ENCODE measurements around the gene FRMD4B.

FRMD4B gene

GRCh38 chr3:69126216-69126615, 259.7 kb downstream of the FRMD4B start:
- Mint-ChIP-seq H3K27ac (no peak overlapping the region), H3K27me3 (no peaks in the 10 kb centered on the region), H3K36me3 (no peaks in the 10 kb centered on the region), H3K9me3 (no peaks in the 10 kb centered on the region), H3K4me1 (no peaks in the 10 kb centered on the region), H3K4me3 (no peak overlapping the region)

DNA sequence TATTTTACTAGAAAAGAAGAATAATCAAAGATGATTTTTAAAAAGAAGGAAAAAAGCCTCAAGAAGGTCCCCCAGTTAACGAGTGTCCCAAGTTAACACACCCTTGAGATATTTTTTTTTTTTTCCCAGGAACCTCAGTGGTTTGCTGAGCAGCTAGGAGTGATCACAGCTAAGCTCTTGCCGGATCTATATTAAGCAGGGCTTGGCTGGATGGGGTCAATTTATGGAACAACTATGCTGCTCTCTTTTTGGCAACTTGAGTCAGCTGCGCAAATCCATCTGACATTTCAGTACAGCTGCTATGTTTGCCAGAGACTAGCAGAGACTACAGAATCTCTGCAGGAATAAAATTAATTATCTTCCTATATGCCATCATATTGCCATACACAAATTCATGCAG, 263.5 kb downstream of the FRMD4B start, which contains the start of gene LMOD3:
Gene LMOD3 (minus strand): TSS at position 193 of the 400 bp plus-strand sequence. CDS start 209 bp downstream, outside the sequence.
- Mint-ChIP-seq H3K9me3 (no peaks in the 10 kb centered on the region), H3K4me3 (no peak within 1 kb of the TSS), H3K36me3 (no peaks in the 10 kb centered on the region), H3K4me1 (no peaks in the 10 kb centered on the region), H3K27me3 (no peaks in the 10 kb centered on the region), H3K27ac (no peak within 1 kb of the TSS)

DNA sequence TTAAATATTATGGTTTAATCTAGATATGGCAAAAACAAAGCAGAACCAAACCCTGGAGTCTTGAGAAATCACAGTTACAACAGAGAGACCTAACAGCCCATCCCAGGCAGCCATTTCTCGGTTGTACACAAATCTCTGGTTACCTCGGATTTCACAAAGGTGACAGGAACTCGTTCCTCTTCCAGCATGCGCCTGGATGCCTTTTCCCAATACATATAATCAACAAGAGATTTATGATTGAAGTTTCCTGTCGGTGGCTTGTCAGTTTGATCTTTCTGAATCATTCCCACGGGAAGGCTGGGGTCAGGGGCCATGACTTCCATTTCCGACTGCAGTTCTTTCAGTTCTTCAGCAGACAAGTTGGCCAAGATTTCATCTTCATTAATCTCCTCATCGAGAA, 263.9 kb downstream of the FRMD4B start:
- Mint-ChIP-seq H3K4me3 (no peak overlapping the region), H3K27me3 (no peaks in the 10 kb centered on the region), H3K4me1 (no peaks in the 10 kb centered on the region), H3K36me3 (no peaks in the 10 kb centered on the region), H3K9me3 (no peaks in the 10 kb centered on the region), H3K27ac (no peak overlapping the region)

- no peaks in the 10 kb centered on the region for H3K27me3 Mint-ChIP-seq
- H3K36me3 Mint-ChIP-seq = no peaks in the 10 kb centered on the region
- H3K4me1 Mint-ChIP-seq = no peaks in the 10 kb centered on the region
- no peak overlapping the region for H3K4me3 Mint-ChIP-seq
- H3K27ac Mint-ChIP-seq = no peak overlapping the region
- H3K9me3 Mint-ChIP-seq = no peaks in the 10 kb centered on the region
Observed at GRCh38 chr3:69121513-69121912, 264.4 kb downstream of the FRMD4B start.

DNA sequence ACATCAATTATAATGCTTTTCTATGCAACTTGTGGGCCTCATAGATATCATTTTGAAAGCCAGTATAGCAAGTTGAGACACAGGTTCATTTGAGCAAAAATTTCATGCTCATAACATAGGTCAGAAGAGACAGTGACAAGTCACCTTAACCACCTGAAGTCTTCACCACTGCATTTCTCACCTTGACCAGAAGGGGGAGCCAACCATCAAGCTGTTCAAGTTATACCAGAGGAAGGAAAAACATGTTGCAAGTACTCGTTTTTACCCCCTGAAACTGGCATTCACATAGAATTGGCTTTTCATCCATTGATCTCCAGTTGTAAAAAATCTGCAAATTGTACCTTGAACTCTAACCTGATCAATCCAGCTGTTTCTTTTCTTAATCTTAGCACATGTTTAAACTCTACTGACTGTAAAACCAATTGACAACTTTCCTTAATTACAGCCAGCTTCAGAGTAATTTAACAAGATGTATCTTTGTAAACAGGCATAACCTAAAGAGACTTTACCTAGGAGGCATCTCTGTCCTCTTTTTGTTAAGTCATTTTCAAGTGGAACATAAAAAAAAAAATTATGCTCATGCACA, 264.9 kb downstream of the FRMD4B start:
- Mint-ChIP-seq H3K9me3 (no peaks in the 10 kb centered on the region), H3K4me3 (no peak overlapping the region), H3K4me1 (no peaks in the 10 kb centered on the region), H3K36me3 (no peaks in the 10 kb centered on the region), H3K27ac (no peak overlapping the region), H3K27me3 (no peaks in the 10 kb centered on the region)

Data from activated naive CD4-positive, alpha-beta T cell treated with anti-CD3 and anti-CD28 coated beads, Interleukin-2, amount 50 U/mL, for 24 hours (primary cell).